OCI-LY7 (cell line): Measurements from ENCODE around the gene UFM1.

ENCODE experiments used
- EZH2phosphoT487 ChIP-seq: fragments of 200-600 bp; sonication (generic); IDR thresholded peaks from 2 replicates; pipeline ENCODE4 v1.6.1; 2018; ENCODE audit warnings: low read depth, borderline replicate concordance, mild to moderate bottlenecking, mixed run types, antibody characterized with exemption, low read length, moderate library complexity, mixed read lengths
- TF ChIP-seq, protein P1 (sequence below): fragments of 200-600 bp; sonication (generic); conservative IDR thresholded peaks from 2 replicates; pipeline ENCODE4 v1.5.1; 2014; ENCODE audit warnings: mild to moderate bottlenecking, antibody characterized with exemption, low read length, moderate library complexity, mixed read lengths

GRCh38 chr13:38358684-38359083, 9.0 kb downstream of the UFM1 start:
- TF ChIP-seq, protein P1, sequence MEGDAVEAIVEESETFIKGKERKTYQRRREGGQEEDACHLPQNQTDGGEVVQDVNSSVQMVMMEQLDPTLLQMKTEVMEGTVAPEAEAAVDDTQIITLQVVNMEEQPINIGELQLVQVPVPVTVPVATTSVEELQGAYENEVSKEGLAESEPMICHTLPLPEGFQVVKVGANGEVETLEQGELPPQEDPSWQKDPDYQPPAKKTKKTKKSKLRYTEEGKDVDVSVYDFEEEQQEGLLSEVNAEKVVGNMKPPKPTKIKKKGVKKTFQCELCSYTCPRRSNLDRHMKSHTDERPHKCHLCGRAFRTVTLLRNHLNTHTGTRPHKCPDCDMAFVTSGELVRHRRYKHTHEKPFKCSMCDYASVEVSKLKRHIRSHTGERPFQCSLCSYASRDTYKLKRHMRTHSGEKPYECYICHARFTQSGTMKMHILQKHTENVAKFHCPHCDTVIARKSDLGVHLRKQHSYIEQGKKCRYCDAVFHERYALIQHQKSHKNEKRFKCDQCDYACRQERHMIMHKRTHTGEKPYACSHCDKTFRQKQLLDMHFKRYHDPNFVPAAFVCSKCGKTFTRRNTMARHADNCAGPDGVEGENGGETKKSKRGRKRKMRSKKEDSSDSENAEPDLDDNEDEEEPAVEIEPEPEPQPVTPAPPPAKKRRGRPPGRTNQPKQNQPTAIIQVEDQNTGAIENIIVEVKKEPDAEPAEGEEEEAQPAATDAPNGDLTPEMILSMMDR: no peak
- no peak for TF ChIP-seq EZH2phosphoT487
